GM12891 (cell line): ENCODE data around the gene MRFAP1.

Experiments used
- POLR2A ChIP-seq: IDR thresholded peaks from 2 replicates; pipeline ENCODE4 v1.6.1; 2011; ENCODE audit warnings: low read depth, low read length, control low read depth
- POLR2AphosphoS5 ChIP-seq: IDR thresholded peaks from 2 replicates; pipeline ENCODE4 v1.6.1; 2011; ENCODE audit warnings: low read depth, low read length, control low read depth
- SPI1 ChIP-seq: IDR thresholded peaks from 2 replicates; pipeline ENCODE4 v1.6.1; 2011; ENCODE audit warnings: low read depth, low read length, control low read depth
- TAF1 ChIP-seq: IDR thresholded peaks from 2 replicates; pipeline ENCODE4 v1.6.1; 2011; ENCODE audit warnings: low read depth, low read length, control low read depth

- no peak for TF ChIP-seq POLR2A
- TF ChIP-seq TAF1: no peak
- TF ChIP-seq SPI1: no peak
- TF ChIP-seq POLR2AphosphoS5: no peak
These were observed 1.3 kb upstream of the MRFAP1 start for GRCh38 chr4:6639137-6639680.
